DND-41 (cell line): ENCODE measurements around the gene CENPH.

ENCODE experiments used
- ATAC-seq: fragments of 200-7000 bp; cut with Tn5 transposase; 3 replicates; pipeline ENCODE4 v1.9.1; 2021; ENCODE audit warnings: low read depth; ENCODE audit not compliant: insufficient read depth
- DNase-seq: peaks from one replicate; pipeline ENCODE4 v3.0.0-alpha.2; 2020
- H2AFZ ChIP-seq: 2 replicates; pipeline ENCODE4 v1.6.0; 2012; ENCODE audit warnings: low read depth, low read length
- H3K27ac ChIP-seq: 2 replicates; pipeline ENCODE4 v1.5.1; 2012; ENCODE audit warnings: low read length, inconsistent platforms
- H3K27me3 ChIP-seq: fragments of 200-600 bp; sonication (generic); 2 replicates; pipeline ENCODE4 v1.6.0; 2012; ENCODE audit warnings: low read length, mild to moderate bottlenecking, inconsistent platforms; ENCODE audit not compliant: insufficient read depth, poor library complexity
- H3K36me3 ChIP-seq: 2 replicates; pipeline ENCODE4 v1.5.1; 2012; ENCODE audit warnings: low read length, inconsistent platforms; ENCODE audit not compliant: insufficient read depth
- H3K4me1 ChIP-seq: 2 replicates; pipeline ENCODE4 v1.5.1; 2012; ENCODE audit warnings: mild to moderate bottlenecking, low read length; ENCODE audit not compliant: insufficient read depth
- H3K4me2 ChIP-seq: 2 replicates; pipeline ENCODE4 v1.6.0; 2012; ENCODE audit warnings: mild to moderate bottlenecking, moderate library complexity, low read length, inconsistent platforms; ENCODE audit not compliant: insufficient read depth
- H3K4me3 ChIP-seq, 2 experiments: fragments of 200-600 bp in 1 of 2; shearing (Covaris generic) in 1 of 2; 2 replicates each; pipeline ENCODE4 v1.5.1; 2012 to 2016; ENCODE audit warnings: inconsistent platforms in 2 of 2, low read length in 2 of 2, mild to moderate bottlenecking in 2 of 2, low read depth in 1 of 2, moderate library complexity in 1 of 2
- H3K79me2 ChIP-seq: 2 replicates; pipeline ENCODE4 v1.6.0; 2012; ENCODE audit warnings: low read length, inconsistent platforms; ENCODE audit not compliant: insufficient read depth
- H3K9ac ChIP-seq: 2 replicates; pipeline ENCODE4 v1.6.0; 2012; ENCODE audit warnings: low read depth, mild to moderate bottlenecking, inconsistent platforms, low read length, moderate library complexity
- H3K9me3 ChIP-seq: 2 replicates; pipeline ENCODE4 v1.5.1; 2012; ENCODE audit warnings: low read length, moderate library complexity, mild to moderate bottlenecking, inconsistent platforms; ENCODE audit not compliant: insufficient read depth, severe bottlenecking
- H4K20me1 ChIP-seq: 2 replicates; pipeline ENCODE4 v1.6.0; 2012; ENCODE audit warnings: low read length; ENCODE audit not compliant: insufficient read depth
- CTCF ChIP-seq: IDR thresholded peaks from 2 replicates; pipeline ENCODE4 v1.5.1; 2012; ENCODE audit warnings: borderline replicate concordance, low read length, moderate library complexity, mild to moderate bottlenecking; ENCODE audit not compliant: poor library complexity, severe bottlenecking; ENCODE audit errors: extremely low read depth
- EZH2 ChIP-seq: IDR thresholded peaks from 3 replicates; pipeline ENCODE4 v1.6.1; 2012; ENCODE audit warnings: borderline replicate concordance, low read depth, mild to moderate bottlenecking, moderate library complexity, low read length, inconsistent platforms; ENCODE audit not compliant: severe bottlenecking

CENPH gene

GRCh38 chr5:69184621-69185020 lies 4.8 kb upstream of the CENPH start:
- Histone ChIP-seq H2AFZ (no peak overlapping the region), H3K4me1 (peaks cover 9% of the 10 kb centered on the region), H4K20me1 (no peaks in the 10 kb centered on the region), H3K27me3 (no peaks in the 10 kb centered on the region), H3K79me2 (peaks cover 2% of the 10 kb centered on the region; the same call in 1 of the 2 replicates), H3K36me3 (no peaks in the 10 kb centered on the region; the same call in 1 of the 2 replicates), H3K9ac (no peak overlapping the region), H3K4me3 (no peak overlapping the region), H3K9me3 (no peaks in the 10 kb centered on the region), H3K4me2 (no peak overlapping the region), H3K27ac (no peak overlapping the region)
- TF ChIP-seq EZH2 (no peak), CTCF (no peak)
- ATAC-seq (no peak), DNase-seq (no peak)

DNA sequence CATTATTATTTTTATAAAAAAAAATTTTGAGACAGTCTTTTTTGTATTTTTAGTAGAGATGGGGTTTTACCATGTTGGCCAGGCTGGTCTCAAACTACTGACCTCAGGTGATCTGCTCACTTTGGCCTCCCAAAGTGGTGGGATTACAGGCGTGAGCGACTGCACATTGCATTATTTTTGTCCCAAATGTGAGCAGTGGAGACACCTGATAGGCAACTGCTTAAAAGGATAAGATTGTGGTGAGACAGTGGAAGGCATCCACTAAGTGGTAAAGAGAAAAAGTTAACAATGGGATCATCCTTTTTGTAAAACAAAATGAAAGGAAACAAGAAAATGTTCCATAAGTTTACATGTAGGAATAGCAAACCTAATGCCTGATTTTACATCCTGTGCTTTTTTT lies 2.0 kb upstream of the CENPH start:
- Histone ChIP-seq H3K9me3 (no peaks in the 10 kb centered on the region), H3K4me2 (no peak overlapping the region), H3K4me1 (peaks cover 28% of the 10 kb centered on the region), H3K36me3 (peaks cover 11% of the 10 kb centered on the region), H4K20me1 (no peaks in the 10 kb centered on the region), H3K27ac (no peak overlapping the region), H3K79me2 (peaks cover 24% of the 10 kb centered on the region), H3K27me3 (no peaks in the 10 kb centered on the region), H2AFZ (no peak overlapping the region), H3K4me3 (no peak overlapping the region), H3K9ac (no peak overlapping the region)
- DNase-seq = no peak
- ATAC-seq = no peak
- no peak for TF ChIP-seq CTCF
- TF ChIP-seq EZH2 = no peak

DNA sequence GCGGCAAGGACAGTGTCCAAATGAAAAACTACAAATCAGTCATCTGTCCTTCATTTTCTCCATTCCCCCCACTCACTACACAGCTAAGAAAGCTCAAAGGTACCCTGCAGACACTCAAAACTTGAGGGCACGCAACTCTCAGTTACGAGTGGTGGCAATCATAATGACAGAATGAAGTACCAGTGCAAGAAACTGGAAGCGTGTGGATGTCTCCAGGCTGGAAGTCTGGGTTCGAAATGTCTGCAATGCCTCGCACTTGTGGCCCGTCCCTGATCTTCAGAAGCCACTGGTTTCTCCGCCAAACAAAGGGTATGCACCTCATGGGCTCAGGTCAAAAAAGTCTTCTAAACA lies 597 bp upstream of the CENPH start:
- Histone ChIP-seq H3K4me3 (peak overlapping the region; percentile 48 to 88), H3K27ac (peak overlapping the region; percentile 89), H4K20me1 (no peaks in the 10 kb centered on the region), H3K36me3 (peaks cover 23% of the 10 kb centered on the region), H3K9me3 (no peaks in the 10 kb centered on the region), H3K79me2 (peaks cover 26% of the 10 kb centered on the region), H3K27me3 (no peaks in the 10 kb centered on the region), H3K4me2 (peak overlapping the region; percentile 91), H3K4me1 (peaks cover 28% of the 10 kb centered on the region), H2AFZ (peak overlapping the region; percentile 89), H3K9ac (peak overlapping the region; percentile 77)
- DNase-seq (no peak), ATAC-seq (no peak)
- TF ChIP-seq EZH2 (no peak), CTCF (no peak)

DNA sequence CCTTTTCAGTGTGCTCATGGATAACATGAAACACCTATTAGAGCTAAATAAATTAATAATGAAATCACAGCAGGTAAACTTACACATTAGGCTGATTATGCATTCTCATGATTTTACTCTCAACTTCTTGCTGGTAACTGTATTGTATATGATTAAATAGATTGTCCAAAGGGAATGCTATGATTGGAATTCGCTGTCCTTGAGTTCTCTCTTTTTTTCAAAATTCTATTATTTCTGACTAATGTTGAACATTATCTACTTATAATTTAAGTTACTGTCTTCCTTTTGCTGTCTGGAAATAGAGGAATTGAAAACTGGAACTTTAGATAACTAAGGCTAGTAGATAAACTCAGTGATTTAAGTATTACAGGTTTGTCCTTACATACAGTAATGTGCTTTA lies 13.1 kb downstream of the CENPH start:
- H3K27ac ChIP-seq = no peak overlapping the region
- no peaks in the 10 kb centered on the region for H4K20me1 ChIP-seq
- no peaks in the 10 kb centered on the region for H3K27me3 ChIP-seq
- H3K36me3 ChIP-seq = peaks cover 66% of the 10 kb centered on the region
- H3K4me2 ChIP-seq = no peak overlapping the region
- no peak overlapping the region for H3K4me3 ChIP-seq
- H2AFZ ChIP-seq = no peak overlapping the region
- H3K9me3 ChIP-seq = no peaks in the 10 kb centered on the region
- no peaks in the 10 kb centered on the region for H3K79me2 ChIP-seq
- no peak overlapping the region for H3K9ac ChIP-seq
- TF ChIP-seq EZH2 (no peak), CTCF (no peak)
- ATAC-seq (no peak), DNase-seq (no peak)
- H3K4me1 ChIP-seq = no peaks in the 10 kb centered on the region
